ENCODE measurements around the gene SMAD2.

- TF ChIP-seq CTCF (conservative IDR thresholded peaks at IDR 0.05; ENCODE audit: low read depth, low read length) (no peak), EZH2 (IDR thresholded peaks at IDR 0.05; ENCODE audit: low read length, unreplicated experiment) (no peak), EZH2phosphoT487 (IDR thresholded peaks at IDR 0.05; ENCODE audit: borderline replicate concordance, low read length) (no peak)
These were observed 36.3 kb downstream of the SMAD2 start for GRCh38 chr18:47893939-47894699.
